ENCODE measurements around the gene TXNDC17.

- TF ChIP-seq POLR2AphosphoS5 (IDR thresholded peaks at IDR 0.05; ENCODE audit: low read depth, low read length) (no peak), REST (IDR thresholded peaks at IDR 0.05; ENCODE audit: insufficient read depth in 1 of 2, low read depth in 2 of 2, low read length in 2 of 2) (no peak)
Measured at GRCh38 chr17:6632530-6632929, 8.3 kb upstream of the TXNDC17 start.

All from PFSK-1 (cell line).